Epidermal melanocyte (primary cell): ENCODE results near the gene POU2AF1.

Experiments
- DNase-seq: peaks from one replicate; pipeline ENCODE4 v3.0.0; 2011; ENCODE audit warnings: low spot score; ENCODE audit not compliant: insufficient read length

POU2AF1 gene

DNA sequence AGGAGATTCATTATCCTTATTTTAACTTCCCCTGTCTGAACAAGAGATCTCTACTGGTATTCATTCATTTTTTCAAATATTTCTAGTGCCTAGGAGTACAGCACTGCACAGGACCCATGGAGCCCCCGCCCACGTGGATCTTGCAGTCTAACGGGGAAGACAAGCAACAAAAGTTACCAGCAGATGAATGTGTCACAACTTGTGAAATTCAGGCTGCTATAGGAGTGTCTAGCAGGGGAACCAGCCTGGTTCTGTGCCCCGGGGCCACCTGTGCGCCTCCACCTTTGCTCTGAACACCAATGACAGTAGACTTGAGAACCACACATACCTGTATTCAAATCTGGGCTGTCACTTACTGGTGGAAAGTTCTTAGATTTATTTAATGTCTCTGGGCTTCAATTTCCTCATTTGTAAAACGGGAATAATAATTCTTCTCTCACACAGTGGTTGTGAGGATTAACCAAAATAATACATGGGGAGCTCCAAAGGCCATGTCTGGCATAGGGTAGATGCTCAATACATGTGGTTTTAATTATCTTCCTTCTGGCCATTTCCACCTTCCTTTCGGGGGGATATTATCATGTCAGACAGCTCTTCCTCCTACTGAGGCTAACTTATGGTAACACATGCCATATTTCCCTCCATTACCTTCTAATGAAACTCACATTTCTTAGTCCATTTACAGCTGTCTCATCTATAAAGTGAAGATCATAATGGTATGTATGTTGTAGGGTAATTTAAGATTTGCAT is 17.8 kb downstream of the POU2AF1 start:
- no peak for DNase-seq

DNA sequence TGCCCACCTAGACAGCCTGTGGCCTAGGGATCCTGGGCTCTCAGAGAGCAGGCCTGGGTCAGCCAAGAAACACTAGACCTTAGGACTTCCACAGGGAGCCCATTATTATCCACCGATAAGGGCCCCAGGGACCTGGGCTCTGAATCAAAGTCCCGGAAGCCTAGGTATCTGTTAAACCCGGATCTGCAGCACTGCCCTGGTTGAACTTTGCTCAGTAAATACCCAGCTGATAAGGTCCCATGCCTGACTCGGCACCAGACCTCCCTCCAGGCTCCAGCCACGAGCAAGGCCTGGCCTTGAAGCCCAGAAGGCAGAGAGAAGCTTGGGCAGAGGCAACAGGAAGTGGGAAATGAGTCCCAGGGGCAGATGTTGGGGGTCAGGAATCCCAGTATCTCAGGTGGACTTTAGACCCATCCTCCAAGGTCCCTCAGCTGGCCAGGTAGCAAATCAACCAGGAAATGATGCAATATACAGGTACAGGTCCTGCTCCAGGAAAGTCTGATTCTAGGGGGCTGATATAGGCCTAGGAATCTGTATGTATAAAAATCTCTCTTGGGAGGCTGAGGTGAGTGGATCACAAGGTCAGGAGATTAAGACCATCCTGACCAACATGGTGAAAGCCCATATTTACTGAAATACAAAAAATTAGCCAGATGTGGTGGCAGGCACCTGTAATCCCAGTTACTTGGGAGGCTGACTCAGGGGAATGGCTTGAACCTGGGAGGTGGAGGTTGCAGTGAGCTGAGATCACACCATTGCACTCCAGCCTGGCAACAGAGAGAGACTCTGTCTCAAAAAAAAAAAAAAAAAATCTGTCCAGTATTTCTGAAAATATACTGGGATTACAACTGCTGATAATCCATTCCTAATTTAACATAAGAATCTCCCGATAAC is 18.7 kb downstream of the POU2AF1 start:
- DNase-seq, result no peak

- no peak for DNase-seq
These were observed 19.6 kb downstream of the POU2AF1 start for GRCh38 chr11:111359223-111360149.

GRCh38 chr11:111358038-111359001 is 20.8 kb downstream of the POU2AF1 start:
- DNase-seq, result no peak

- DNase-seq, result no peak
These were observed 21.7 kb downstream of the POU2AF1 start for GRCh38 chr11:111357150-111358037.

DNA sequence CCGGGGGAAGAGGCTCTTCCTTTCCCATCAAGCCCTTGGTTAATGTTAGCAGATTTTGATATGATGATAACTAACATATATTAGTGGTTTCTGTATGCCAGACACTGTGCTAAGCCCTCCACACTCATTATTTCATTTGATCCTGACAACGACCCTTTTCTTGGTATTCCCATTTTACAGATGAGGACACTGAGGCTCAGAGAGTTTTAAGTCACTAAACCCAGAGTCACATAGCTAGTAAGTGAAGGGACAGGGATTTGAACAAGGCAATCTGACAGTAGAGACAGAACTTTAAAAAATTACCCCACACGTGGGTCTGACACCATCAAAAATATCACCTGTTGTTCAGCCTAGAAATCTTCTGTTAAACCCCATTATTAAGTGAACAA is 22.4 kb downstream of the POU2AF1 start:
- DNase-seq, result no peak

DNA sequence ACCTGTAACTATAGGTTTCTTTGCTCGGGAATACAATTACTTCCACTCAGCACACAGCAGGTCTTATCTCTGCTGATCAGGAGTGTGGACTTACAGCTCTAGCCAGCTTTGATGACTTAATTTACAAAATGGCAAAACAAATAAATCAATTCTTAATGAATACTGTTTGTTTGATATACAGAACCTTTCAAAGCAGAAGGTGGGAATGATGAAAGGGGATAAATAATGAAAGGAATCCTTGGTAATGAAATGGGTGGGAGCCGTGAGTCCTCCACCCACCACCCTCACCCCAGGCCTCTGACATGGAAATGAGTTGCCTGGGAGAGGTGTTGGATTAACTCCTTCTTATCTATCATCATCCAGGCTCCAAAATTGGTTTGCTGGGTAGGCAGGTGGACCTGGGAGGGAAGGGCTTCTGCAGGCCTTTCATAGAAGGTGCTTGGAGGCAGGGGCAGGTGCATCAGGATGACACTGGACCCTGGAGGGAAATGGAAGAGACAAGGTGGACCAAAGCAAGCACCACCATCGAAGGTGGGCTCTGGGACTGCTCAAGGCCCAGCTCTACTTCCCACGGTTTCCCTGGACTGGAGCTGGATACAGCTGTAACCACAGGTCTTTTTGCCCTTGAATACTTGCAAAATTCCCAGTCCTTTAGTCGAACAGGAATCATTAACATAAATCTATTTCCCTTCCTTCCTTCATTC is 23.0 kb downstream of the POU2AF1 start:
- DNase-seq, result no peak

- DNase-seq, result no peak
These were observed 24.0 kb downstream of the POU2AF1 start for GRCh38 chr11:111355101-111355500.

- DNase-seq, result no peak
These were observed 24.5 kb downstream of the POU2AF1 start for GRCh38 chr11:111354601-111354891.

GRCh38 chr11:111353776-111354600 is 25.1 kb downstream of the POU2AF1 start:
- no peak for DNase-seq

- DNase-seq, result no peak
These were observed 26.0 kb downstream of the POU2AF1 start for GRCh38 chr11:111352935-111353710.

GRCh38 chr11:111352231-111352746 is 26.8 kb downstream of the POU2AF1 start:
- no peak for DNase-seq

- no peak for DNase-seq
These were observed 27.6 kb downstream of the POU2AF1 start for GRCh38 chr11:111351374-111352055.

- no peak for DNase-seq
These were observed 28.3 kb downstream of the POU2AF1 start for GRCh38 chr11:111350811-111351210.

GRCh38 chr11:111349191-111349695 is 29.8 kb downstream of the POU2AF1 start:
- no peak for DNase-seq

- DNase-seq, result no peak
These were observed 30.9 kb downstream of the POU2AF1 start for GRCh38 chr11:111348147-111348546.
